Parathyroid adenoma (tissue), 2 donors: Measurements from ENCODE around the gene MBP.

ENCODE experiments used
- H2AFZ ChIP-seq: fragments of 300-600 bp; sonication (generic); one replicate; pipeline ENCODE4 v1.7.0; 2017; ENCODE audit warnings: antibody characterized with exemption, mild to moderate bottlenecking
- H3K27ac ChIP-seq: fragments of 300-600 bp; sonication (generic); one replicate; pipeline ENCODE4 v1.7.0; 2017
- H3K27me3 ChIP-seq: fragments of 300-600 bp; sonication (generic); one replicate; pipeline ENCODE4 v1.7.0; 2017; ENCODE audit warnings: low read length; ENCODE audit not compliant: control insufficient read depth, insufficient read depth
- H3K36me3 ChIP-seq: fragments of 300-600 bp; sonication (generic); one replicate; pipeline ENCODE4 v1.7.0; 2017; ENCODE audit warnings: low read length; ENCODE audit not compliant: control insufficient read depth, insufficient read depth
- H3K4me1 ChIP-seq: fragments of 300-600 bp; sonication (generic); one replicate; pipeline ENCODE4 v1.7.0; 2017; ENCODE audit warnings: control low read depth
- H3K4me2 ChIP-seq: fragments of 300-600 bp; sonication (generic); one replicate; pipeline ENCODE4 v1.7.0; 2017; ENCODE audit warnings: low read length
- H3K4me3 ChIP-seq: fragments of 300-600 bp; sonication (generic); one replicate; pipeline ENCODE4 v1.7.0; 2017; ENCODE audit warnings: low read depth, low read length
- H3K79me2 ChIP-seq: fragments of 300-600 bp; sonication (generic); one replicate; pipeline ENCODE4 v1.7.0; 2017; ENCODE audit warnings: control low read depth
- H3K9ac ChIP-seq: fragments of 300-600 bp; sonication (generic); one replicate; pipeline ENCODE4 v1.7.0; 2017; ENCODE audit warnings: mild to moderate bottlenecking
- H3K9me3 ChIP-seq: fragments of 300-600 bp; sonication (generic); one replicate; pipeline ENCODE4 v1.7.0; 2017; ENCODE audit warnings: low read length; ENCODE audit not compliant: control insufficient read depth
- TF ChIP-seq, protein P1 (sequence below): fragments of 300-600 bp; sonication (generic); IDR thresholded peaks from one replicate; pipeline ENCODE4 v1.7.0; 2017; ENCODE audit warnings: antibody characterized with exemption, mild to moderate bottlenecking
- donor health status: primary hyperparathyroidism.

The MBP gene

DNA sequence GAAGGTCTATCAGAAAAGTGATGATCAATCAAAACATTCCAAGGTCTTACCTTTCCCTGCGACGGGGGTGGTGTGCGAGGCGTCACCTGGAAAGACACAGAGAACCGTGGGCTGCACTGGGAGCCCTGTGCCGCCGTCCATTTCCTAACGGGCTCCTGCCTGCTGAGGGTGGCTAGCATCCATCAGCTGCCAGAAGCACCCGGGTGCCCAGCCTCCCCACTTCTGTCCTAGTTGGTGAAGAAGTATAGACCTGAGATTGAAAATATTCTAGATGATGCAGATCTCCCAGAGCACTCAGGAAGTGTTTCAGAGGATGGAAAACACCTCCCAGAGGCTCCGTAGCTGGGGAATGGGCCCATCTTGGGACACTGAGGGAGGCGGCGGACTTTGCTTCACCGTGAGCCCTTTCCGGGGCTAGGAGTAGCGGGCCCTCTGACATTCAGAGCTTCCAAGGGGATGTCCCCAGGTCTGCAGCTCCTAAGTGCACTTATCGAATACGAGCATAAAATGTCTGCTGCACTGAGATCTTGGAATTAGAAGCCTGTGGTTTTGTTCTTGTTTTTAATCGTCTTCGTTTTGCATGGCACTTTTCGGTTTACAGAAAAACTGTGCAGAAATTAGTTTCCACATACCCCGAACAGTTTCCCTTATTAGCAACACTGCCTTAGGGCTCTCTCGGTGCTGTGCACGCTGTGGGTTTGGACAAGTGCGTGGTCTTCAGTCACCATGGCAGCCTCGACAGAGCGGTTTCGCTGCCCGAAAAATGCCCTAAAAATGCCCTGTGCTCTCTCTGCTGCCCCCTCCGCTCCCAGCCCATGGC lies 143.5 kb downstream of the MBP start:
- H3K9ac ChIP-seq: peak overlapping the region; percentile 94

DNA sequence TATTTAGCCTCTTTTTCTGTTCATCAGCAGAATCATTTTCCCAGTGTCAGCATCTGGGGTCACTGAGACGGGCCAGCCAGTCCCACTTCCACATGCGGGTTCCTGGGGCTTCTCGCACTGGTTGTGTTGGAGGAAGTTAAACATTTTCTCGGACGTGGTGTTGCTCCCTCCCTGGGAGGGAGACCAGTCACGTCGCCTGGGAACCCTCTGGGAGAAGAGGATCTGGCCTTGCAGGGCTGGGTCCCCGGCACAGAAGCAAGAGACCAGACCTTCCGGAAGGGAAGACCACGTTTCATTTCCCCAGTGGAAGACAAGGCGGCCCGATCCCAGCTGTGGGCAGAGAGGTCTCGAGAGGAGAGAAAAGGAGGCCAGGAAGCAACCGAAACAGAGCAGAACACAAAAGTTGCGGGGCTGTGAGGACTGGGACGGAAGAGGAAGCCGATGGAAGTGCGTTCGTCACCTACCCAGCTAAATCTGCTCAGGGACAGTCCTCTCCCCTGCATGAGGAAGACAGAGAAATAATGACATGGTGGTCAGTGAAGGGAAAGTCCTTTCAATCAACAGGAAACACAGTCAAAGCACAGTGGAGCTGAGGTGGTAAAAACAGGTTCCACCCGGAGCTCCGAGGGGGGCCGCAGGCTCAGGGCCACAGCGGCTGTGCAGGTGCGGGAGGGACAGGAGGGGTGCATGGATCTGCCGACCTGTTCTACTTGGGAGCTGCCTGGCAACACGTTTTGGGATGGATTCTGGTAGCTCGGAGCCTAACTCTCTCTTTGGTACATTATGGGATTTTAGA lies 144.4 kb downstream of the MBP start:
- Histone ChIP-seq H3K27ac (peak overlapping the region; percentile 100), H3K9me3 (no peaks in the 10 kb centered on the region), H3K27me3 (no peaks in the 10 kb centered on the region), H3K9ac (peak overlapping the region; percentile 94), H3K4me2 (peak overlapping the region; percentile 84), H3K4me3 (peak overlapping the region; percentile 58), H3K36me3 (no peaks in the 10 kb centered on the region), H2AFZ (peak overlapping the region; percentile 72), H3K4me1 (peaks cover 71% of the 10 kb centered on the region), H3K79me2 (peaks cover 2% of the 10 kb centered on the region)
- TF ChIP-seq, protein P1, sequence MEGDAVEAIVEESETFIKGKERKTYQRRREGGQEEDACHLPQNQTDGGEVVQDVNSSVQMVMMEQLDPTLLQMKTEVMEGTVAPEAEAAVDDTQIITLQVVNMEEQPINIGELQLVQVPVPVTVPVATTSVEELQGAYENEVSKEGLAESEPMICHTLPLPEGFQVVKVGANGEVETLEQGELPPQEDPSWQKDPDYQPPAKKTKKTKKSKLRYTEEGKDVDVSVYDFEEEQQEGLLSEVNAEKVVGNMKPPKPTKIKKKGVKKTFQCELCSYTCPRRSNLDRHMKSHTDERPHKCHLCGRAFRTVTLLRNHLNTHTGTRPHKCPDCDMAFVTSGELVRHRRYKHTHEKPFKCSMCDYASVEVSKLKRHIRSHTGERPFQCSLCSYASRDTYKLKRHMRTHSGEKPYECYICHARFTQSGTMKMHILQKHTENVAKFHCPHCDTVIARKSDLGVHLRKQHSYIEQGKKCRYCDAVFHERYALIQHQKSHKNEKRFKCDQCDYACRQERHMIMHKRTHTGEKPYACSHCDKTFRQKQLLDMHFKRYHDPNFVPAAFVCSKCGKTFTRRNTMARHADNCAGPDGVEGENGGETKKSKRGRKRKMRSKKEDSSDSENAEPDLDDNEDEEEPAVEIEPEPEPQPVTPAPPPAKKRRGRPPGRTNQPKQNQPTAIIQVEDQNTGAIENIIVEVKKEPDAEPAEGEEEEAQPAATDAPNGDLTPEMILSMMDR: no peak

More for the DNA sequence above, 143.5 kb downstream of the MBP start:
- TF ChIP-seq, protein P1: no peak
- Histone ChIP-seq H3K9me3 (no peaks in the 10 kb centered on the region), H3K79me2 (peaks cover 2% of the 10 kb centered on the region), H2AFZ (peak overlapping the region; percentile 72), H3K4me3 (peak overlapping the region; percentile 58), H3K36me3 (no peaks in the 10 kb centered on the region), H3K27me3 (no peaks in the 10 kb centered on the region), H3K4me1 (peaks cover 68% of the 10 kb centered on the region), H3K27ac (peak overlapping the region; percentile 100), H3K4me2 (peak overlapping the region; percentile 84)

DNA sequence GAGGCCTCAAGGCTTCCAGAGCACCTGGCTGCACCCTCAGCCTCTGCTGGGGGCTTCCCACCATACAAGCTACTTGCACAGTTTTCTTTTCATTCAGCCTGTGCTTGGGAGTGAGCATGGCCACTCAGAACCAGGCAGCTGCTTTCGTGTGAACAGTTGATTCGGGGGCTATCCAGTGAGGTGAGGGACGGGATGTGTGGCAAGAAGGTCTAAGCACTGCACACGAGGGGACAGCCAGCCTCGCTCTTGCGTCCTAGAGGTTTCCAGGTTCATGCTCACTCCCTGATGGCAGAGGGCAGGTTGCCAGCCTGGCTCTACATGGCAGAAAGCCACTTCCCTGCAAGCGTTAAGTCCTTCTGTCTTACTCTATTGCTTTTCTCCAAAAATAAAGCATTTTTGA lies 146.2 kb downstream of the MBP start:
- Histone ChIP-seq H3K79me2 (peaks cover 2% of the 10 kb centered on the region), H2AFZ (peak overlapping the region; percentile 79), H3K27me3 (no peaks in the 10 kb centered on the region), H3K9ac (peak overlapping the region; percentile 21), H3K9me3 (no peaks in the 10 kb centered on the region), H3K4me1 (peaks cover 61% of the 10 kb centered on the region), H3K36me3 (no peaks in the 10 kb centered on the region), H3K4me3 (no peak overlapping the region), H3K27ac (peak overlapping the region; percentile 100), H3K4me2 (peak overlapping the region; percentile 26)
- TF ChIP-seq, protein P1: no peak

DNA sequence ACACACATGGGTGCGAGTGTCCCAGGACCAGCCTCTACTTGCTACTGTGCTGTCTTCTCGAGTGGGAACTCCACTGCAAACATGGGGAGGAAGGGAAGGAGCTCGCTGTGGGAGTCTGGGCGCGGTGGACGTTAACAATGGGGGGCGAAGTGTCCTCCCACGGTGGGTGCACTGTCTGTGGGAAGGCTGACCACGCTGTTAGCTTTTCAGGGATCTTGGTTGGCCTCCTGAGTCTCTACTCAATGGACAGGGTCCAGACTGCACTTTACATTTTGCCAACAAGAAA lies 146.7 kb downstream of the MBP start:
- Histone ChIP-seq H3K4me2 (no peak overlapping the region), H3K9me3 (no peaks in the 10 kb centered on the region), H3K27ac (peak overlapping the region; percentile 100), H3K27me3 (no peaks in the 10 kb centered on the region), H3K79me2 (peaks cover 2% of the 10 kb centered on the region), H3K9ac (no peak overlapping the region), H3K4me3 (no peak overlapping the region), H3K36me3 (no peaks in the 10 kb centered on the region), H3K4me1 (peaks cover 56% of the 10 kb centered on the region), H2AFZ (peak overlapping the region; percentile 79)
- TF ChIP-seq, protein P1: no peak
